ENCODE measurements around the gene FXYD2.
"Not testable (repeated sequence)": the region's sequence is repeated elsewhere in the genome, so short reads cannot be mapped to it uniquely, and the experiment has no call there.

FXYD2 gene

GRCh38 chr11:117866526-117866925, 42.0 kb upstream of the FXYD2 start:
- H3K4me1 ChIP-seq (ENCODE audit: control insufficient read depth in 1 of 2, insufficient read depth in 1 of 2, low read depth in 1 of 2, low read length in 1 of 2): no peaks in the 10 kb centered on the region
- no peak overlapping the region for H3K27ac ChIP-seq
- peaks cover 3% of the 10 kb centered on the region for H3K27me3 ChIP-seq

GRCh38 chr11:117865546-117865945, 41.0 kb upstream of the FXYD2 start:
- H3K36me3 ChIP-seq; H3K4me3 ChIP-seq (ENCODE audit: low read depth in 1 of 2, low read length in 1 of 2); H3K27me3 ChIP-seq; H3K9me3 ChIP-seq; H3K4me1 ChIP-seq (ENCODE audit: control insufficient read depth in 1 of 2, insufficient read depth in 1 of 2, low read depth in 1 of 2, low read length in 1 of 2); H3K27ac ChIP-seq: not testable (repeated sequence)

More at GRCh38 chr11:117866526-117866925, 42.0 kb upstream of the FXYD2 start:
- H3K36me3 ChIP-seq: no peaks in the 10 kb centered on the region
- no peak for TF ChIP-seq CTCF (IDR thresholded peaks at IDR 0.05)
- no peak overlapping the region for H3K4me3 ChIP-seq (ENCODE audit: low read depth in 1 of 2, low read length in 1 of 2)
- H3K9me3 ChIP-seq: no peaks in the 10 kb centered on the region

- no peak for TF ChIP-seq CTCF (IDR thresholded peaks at IDR 0.05)
- Histone ChIP-seq H3K9me3 (no peaks in the 10 kb centered on the region), H3K27ac (no peak overlapping the region), H3K4me1 (ENCODE audit: control insufficient read depth in 1 of 2, insufficient read depth in 1 of 2, low read depth in 1 of 2, low read length in 1 of 2) (no peaks in the 10 kb centered on the region), H3K27me3 (peaks cover 3% of the 10 kb centered on the region), H3K4me3 (ENCODE audit: low read depth in 1 of 2, low read length in 1 of 2) (no peak overlapping the region), H3K36me3 (no peaks in the 10 kb centered on the region)
Measured at GRCh38 chr11:117863383-117863782, 38.8 kb upstream of the FXYD2 start.

- no peak overlapping the region for H3K27ac ChIP-seq
- H3K27me3 ChIP-seq: peaks cover 3% of the 10 kb centered on the region
- TF ChIP-seq CTCF (IDR thresholded peaks at IDR 0.05): no peak
- H3K4me1 ChIP-seq (ENCODE audit: control insufficient read depth in 1 of 2, insufficient read depth in 1 of 2, low read depth in 1 of 2, low read length in 1 of 2): no peaks in the 10 kb centered on the region
- no peaks in the 10 kb centered on the region for H3K9me3 ChIP-seq
- no peak overlapping the region for H3K4me3 ChIP-seq (ENCODE audit: low read depth in 1 of 2, low read length in 1 of 2)
- H3K36me3 ChIP-seq: no peaks in the 10 kb centered on the region
Measured at GRCh38 chr11:117862753-117863152, 38.2 kb upstream of the FXYD2 start.

- TF ChIP-seq CTCF (IDR thresholded peaks at IDR 0.05): no peak
- Histone ChIP-seq H3K27ac (no peak overlapping the region), H3K36me3 (no peaks in the 10 kb centered on the region), H3K9me3 (no peaks in the 10 kb centered on the region), H3K4me1 (ENCODE audit: control insufficient read depth in 1 of 2, insufficient read depth in 1 of 2, low read depth in 1 of 2, low read length in 1 of 2) (no peaks in the 10 kb centered on the region), H3K27me3 (peaks cover 3% of the 10 kb centered on the region), H3K4me3 (ENCODE audit: low read depth in 1 of 2, low read length in 1 of 2) (no peak overlapping the region)
Measured at GRCh38 chr11:117862019-117862725, 37.6 kb upstream of the FXYD2 start.

- peaks cover 3% of the 10 kb centered on the region for H3K27me3 ChIP-seq
- TF ChIP-seq CTCF (IDR thresholded peaks at IDR 0.05): no peak
- no peak overlapping the region for H3K27ac ChIP-seq
- H3K9me3 ChIP-seq: no peaks in the 10 kb centered on the region
- no peaks in the 10 kb centered on the region for H3K36me3 ChIP-seq
- no peaks in the 10 kb centered on the region for H3K4me1 ChIP-seq (ENCODE audit: control insufficient read depth in 1 of 2, insufficient read depth in 1 of 2, low read depth in 1 of 2, low read length in 1 of 2)
- no peak overlapping the region for H3K4me3 ChIP-seq (ENCODE audit: low read depth in 1 of 2, low read length in 1 of 2)
Measured at GRCh38 chr11:117861151-117862018, 36.8 kb upstream of the FXYD2 start.

Measured in neutrophil (primary cell).